ENCODE results near the gene KRTAP10-2.
A peak's percentile ranks its signal among the peaks of the same experiment; 100 is the strongest.

KRTAP10-2 gene

GRCh38 chr21:44524414-44525371 is 26.6 kb downstream of the KRTAP10-2 start:
- no peak for DNase-seq

- no peak for DNase-seq
Observed at GRCh38 chr21:44523567-44524413, 27.5 kb downstream of the KRTAP10-2 start.

GRCh38 chr21:44522753-44523204 is 28.5 kb downstream of the KRTAP10-2 start:
- DNase-seq, result no peak

GRCh38 chr21:44521928-44522752 is 29.2 kb downstream of the KRTAP10-2 start:
- DNase-seq, result no peak

- DNase-seq, result no peak
Observed at GRCh38 chr21:44521301-44521927, 29.9 kb downstream of the KRTAP10-2 start.

GRCh38 chr21:44520326-44521300 is 30.7 kb downstream of the KRTAP10-2 start:
- no peak for DNase-seq

GRCh38 chr21:44519346-44520325 is 31.7 kb downstream of the KRTAP10-2 start:
- no peak for DNase-seq

- no peak for DNase-seq
Observed at GRCh38 chr21:44518686-44519085, 32.6 kb downstream of the KRTAP10-2 start.

- peak; percentile 97 for DNase-seq
Observed at GRCh38 chr21:44517175-44517899, 34.0 kb downstream of the KRTAP10-2 start.

GRCh38 chr21:44516828-44517174 is 34.5 kb downstream of the KRTAP10-2 start:
- DNase-seq, result no peak

- DNase-seq, result no peak
Observed at GRCh38 chr21:44516342-44516741, 35.0 kb downstream of the KRTAP10-2 start.

GRCh38 chr21:44515359-44516165 is 35.7 kb downstream of the KRTAP10-2 start:
- no peak for DNase-seq

GRCh38 chr21:44514746-44515358 is 36.5 kb downstream of the KRTAP10-2 start:
- no peak for DNase-seq

GRCh38 chr21:44514218-44514520 is 37.1 kb downstream of the KRTAP10-2 start:
- DNase-seq, result no peak

GRCh38 chr21:44513389-44514217 is 37.7 kb downstream of the KRTAP10-2 start:
- DNase-seq, result no peak

GRCh38 chr21:44512496-44513388 is 38.6 kb downstream of the KRTAP10-2 start:
- DNase-seq, result no peak

Measured in NCI-H2227 treated with DMSO at 0.1 percent for 48 hours (cell line).